ENCODE results near the gene MISFA.

Gene MISFA

GRCh38 chr11:18623707-18624106, 24.1 kb downstream of the MISFA start:
- Histone ChIP-seq H3K27ac (no peak overlapping the region), H3K27me3 (no peaks in the 10 kb centered on the region), H3K9me3 (no peaks in the 10 kb centered on the region), H3K4me1 (peaks cover 0 to 14% (median 9%) of the 10 kb centered on the region in 4 donors), H3K36me3 (peaks cover 0 to 4% (median 0%) of the 10 kb centered on the region in 3 donors), H3K4me3 (no peak overlapping the region)
- intact Hi-C loops (cut with DNase I; ENCODE audit: low total_unique reads), result no loop called here
- TF ChIP-seq CTCF (IDR thresholded peaks at IDR 0.05), result no peak
- DNase-seq, result no peak

GRCh38 chr11:18624161-18624560, 24.6 kb downstream of the MISFA start:
- Histone ChIP-seq H3K27me3 (no peaks in the 10 kb centered on the region), H3K36me3 (peaks cover 0 to 4% (median 0%) of the 10 kb centered on the region in 3 donors), H3K4me3 (no peak overlapping the region), H3K9me3 (no peaks in the 10 kb centered on the region), H3K4me1 (peaks cover 0 to 14% (median 6%) of the 10 kb centered on the region in 4 donors), H3K27ac (no peak overlapping the region)
- no peak for TF ChIP-seq CTCF (IDR thresholded peaks at IDR 0.05)
- no peak for DNase-seq
- intact Hi-C loops (cut with DNase I; ENCODE audit: low total_unique reads), result no loop called here

GRCh38 chr11:18632841-18633240, 33.3 kb downstream of the MISFA start:
- peaks cover 0 to 35% (median 20%) of the 10 kb centered on the region in 4 donors for H3K4me1 ChIP-seq
- peak overlapping the region in 1 of 2 donors; percentile 98 for H3K27ac ChIP-seq

GRCh38 chr11:18633256-18634139, 33.9 kb downstream of the MISFA start:
- H3K27me3 ChIP-seq, result no peaks in the 10 kb centered on the region
- H3K27ac ChIP-seq, result peak overlapping the region; percentile 95 to 98
- no peak for TF ChIP-seq CTCF (IDR thresholded peaks at IDR 0.05)
- peaks cover 0 to 31% (median 20%) of the 10 kb centered on the region in 4 donors for H3K4me1 ChIP-seq
- H3K36me3 ChIP-seq, result no peaks in the 10 kb centered on the region
- intact Hi-C loops (cut with DNase I; ENCODE audit: low total_unique reads), result loop anchor here (5.0 to 10.0 kb wide), 4 partner anchors 49 to 239 kb away; partner anchors contain the start of genes LDHA, TSG101 and UEVLD
- no peak for DNase-seq
- H3K4me3 ChIP-seq, result peak overlapping the region; percentile 75 to 96
- H3K9me3 ChIP-seq, result no peaks in the 10 kb centered on the region

More at GRCh38 chr11:18632841-18633240, 33.3 kb downstream of the MISFA start:
- intact Hi-C loops (cut with DNase I; ENCODE audit: low total_unique reads), result loop anchor here (5.0 to 10.0 kb wide), 4 partner anchors 48 to 238 kb away; partner anchors contain the start of genes LDHA, TSG101 and UEVLD
- H3K27me3 ChIP-seq, result no peaks in the 10 kb centered on the region
- TF ChIP-seq CTCF (IDR thresholded peaks at IDR 0.05), result no peak
- DNase-seq, result no peak
- no peaks in the 10 kb centered on the region for H3K36me3 ChIP-seq
- peak overlapping the region; percentile 75 to 96 for H3K4me3 ChIP-seq
- H3K9me3 ChIP-seq, result no peaks in the 10 kb centered on the region

- H3K4me1 ChIP-seq, result peaks cover 0 to 23% (median 16%) of the 10 kb centered on the region in 4 donors
- TF ChIP-seq CTCF (IDR thresholded peaks at IDR 0.05), result peak in 1 of 2 experiments; percentile 7
- H3K9me3 ChIP-seq, result no peaks in the 10 kb centered on the region
Observed at GRCh38 chr11:18634140-18635032, 34.8 kb downstream of the MISFA start, which contains the start of gene SPTY2D1. SPTY2D1 (minus strand) TSS chr11:18634342; CDS start chr11:18634257, 85 bp downstream.

More at GRCh38 chr11:18634140-18635032, 34.8 kb downstream of the MISFA start, which contains the start of gene SPTY2D1:
- peak; percentile 100 for DNase-seq
- Histone ChIP-seq H3K36me3 (no peaks in the 10 kb centered on the region), H3K27me3 (no peaks in the 10 kb centered on the region), H3K27ac (peak within 1 kb of the TSS; percentile 95 to 98), H3K4me3 (peak within 1 kb of the TSS; percentile 75 to 96)
- intact Hi-C loops (cut with DNase I; ENCODE audit: low total_unique reads), result loop anchor here (5.0 to 10.0 kb wide), 4 partner anchors 50 to 240 kb away; partner anchors contain the start of genes LDHA, TSG101 and UEVLD

Measured in tibial artery (tissue), 4 donors.